ENCODE results near the gene APEX1. TPM values are rescaled to one million over a fixed set of nuclear protein-coding genes. Genes with fewer than 3 reads are reported as not detected.

The APEX1 gene
- polyA plus RNA-seq, 1 of the 3 experiments (the other 2 are of a cell fraction): 279 TPM

GRCh38 chr14:20415782-20416206, 39.2 kb upstream of the APEX1 start:
- peak; percentile 50 for DNase-seq
- H3K36me3 ChIP-seq (replicated peaks in 1 of 2; ENCODE audit: control insufficient read depth in 1 of 2, insufficient read depth in 2 of 2, low read length in 1 of 2): no peaks in the 10 kb centered on the region
- H3K27ac ChIP-seq (ENCODE audit: low read depth in 2 of 2, low read length in 1 of 2): no peak overlapping the region
- H3K9me2 ChIP-seq: no peaks in the 10 kb centered on the region
- no peaks in the 10 kb centered on the region for H3K27me3 ChIP-seq (ENCODE audit: insufficient read depth)
- no peaks in the 10 kb centered on the region for H3K9me3 ChIP-seq
- peak; percentile 42 for TF ChIP-seq SMC3 (IDR thresholded peaks at IDR 0.05; ENCODE audit: low read depth, low read length)
- peak; percentile 65 for TF ChIP-seq RAD21 (IDR thresholded peaks at IDR 0.05; ENCODE audit: low read length)
- TF ChIP-seq, protein P1, sequence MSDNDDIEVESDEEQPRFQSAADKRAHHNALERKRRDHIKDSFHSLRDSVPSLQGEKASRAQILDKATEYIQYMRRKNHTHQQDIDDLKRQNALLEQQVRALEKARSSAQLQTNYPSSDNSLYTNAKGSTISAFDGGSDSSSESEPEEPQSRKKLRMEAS (IDR thresholded peaks at IDR 0.05; ENCODE audit: low read depth): no peak
- TF ChIP-seq, protein P2, sequence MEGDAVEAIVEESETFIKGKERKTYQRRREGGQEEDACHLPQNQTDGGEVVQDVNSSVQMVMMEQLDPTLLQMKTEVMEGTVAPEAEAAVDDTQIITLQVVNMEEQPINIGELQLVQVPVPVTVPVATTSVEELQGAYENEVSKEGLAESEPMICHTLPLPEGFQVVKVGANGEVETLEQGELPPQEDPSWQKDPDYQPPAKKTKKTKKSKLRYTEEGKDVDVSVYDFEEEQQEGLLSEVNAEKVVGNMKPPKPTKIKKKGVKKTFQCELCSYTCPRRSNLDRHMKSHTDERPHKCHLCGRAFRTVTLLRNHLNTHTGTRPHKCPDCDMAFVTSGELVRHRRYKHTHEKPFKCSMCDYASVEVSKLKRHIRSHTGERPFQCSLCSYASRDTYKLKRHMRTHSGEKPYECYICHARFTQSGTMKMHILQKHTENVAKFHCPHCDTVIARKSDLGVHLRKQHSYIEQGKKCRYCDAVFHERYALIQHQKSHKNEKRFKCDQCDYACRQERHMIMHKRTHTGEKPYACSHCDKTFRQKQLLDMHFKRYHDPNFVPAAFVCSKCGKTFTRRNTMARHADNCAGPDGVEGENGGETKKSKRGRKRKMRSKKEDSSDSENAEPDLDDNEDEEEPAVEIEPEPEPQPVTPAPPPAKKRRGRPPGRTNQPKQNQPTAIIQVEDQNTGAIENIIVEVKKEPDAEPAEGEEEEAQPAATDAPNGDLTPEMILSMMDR (IDR thresholded peaks at IDR 0.05): peak; percentile 76
- peaks cover 18% of the 10 kb centered on the region for H3F3A ChIP-seq (replicated peaks; ENCODE audit: insufficient read depth)
- ChIA-PET CTCF (interaction anchor here (0.6 to 3.3 kb wide), 28 partner anchors 9 to 194 kb away, joined by 3 to 19 read pairs (median 3); partner anchors contain the start of genes APEX1, KLHL33, OSGEP and PARP2), POLR2A (interaction anchor here (0.8 to 1.4 kb wide), 3 partner anchors 39 to 54 kb away, joined by 3 to 6 read pairs (median 3); partner anchors contain the start of genes APEX1 and OSGEP)
- H3K4me2 ChIP-seq: no peak overlapping the region
- H3K4me3 ChIP-seq (ENCODE audit: low read depth in 2 of 2, low read length in 1 of 2): no peak overlapping the region; a peak in 1 of 4 replicates
- H2AFZ ChIP-seq (ENCODE audit: low read depth): 0 out of 2 replicates have a peak overlapping the region, but pooled peaks have one; percentile 57
- H3K4me1 ChIP-seq (ENCODE audit: control insufficient read depth in 1 of 2, insufficient read depth in 2 of 2, low read depth in 1 of 2, low read length in 1 of 2): peaks cover 0 to 17% of the 10 kb centered on the region in 2 experiments; a peak in 2 of 4 replicates
- WGBS (ENCODE audit: low lambda C conversion rate): 53% methylated on average over 3 of the region's 3 CpGs
- no peak overlapping the region for H3K9ac ChIP-seq
- H4K20me1 ChIP-seq (ENCODE audit: insufficient read depth): no peaks in the 10 kb centered on the region
- H3K79me2 ChIP-seq (ENCODE audit: insufficient read depth): peaks cover 20% of the 10 kb centered on the region

DNA sequence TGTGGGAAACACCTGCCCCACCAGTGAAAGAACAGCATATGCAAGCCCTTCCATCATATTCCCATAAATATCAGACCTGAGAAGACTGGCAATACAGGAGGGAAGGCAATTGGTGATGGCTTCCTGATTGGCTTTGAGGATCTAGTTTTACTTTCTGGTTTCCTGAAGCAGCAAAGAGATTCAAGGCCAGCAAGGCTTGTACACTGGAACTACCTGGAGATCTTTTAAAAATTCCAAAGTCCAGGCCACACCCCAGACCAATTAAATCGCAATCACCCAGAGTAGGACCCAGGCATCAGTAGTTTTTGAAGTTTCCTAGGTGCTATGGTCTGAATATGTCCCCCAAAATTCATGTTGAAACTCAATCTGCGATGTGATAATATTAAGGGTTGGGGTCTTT, 38.8 kb upstream of the APEX1 start:
- Histone ChIP-seq H3K4me2 (no peak overlapping the region), H3K9me2 (no peaks in the 10 kb centered on the region), H4K20me1 (ENCODE audit: insufficient read depth) (no peaks in the 10 kb centered on the region), H3K4me3 (ENCODE audit: low read depth in 2 of 2, low read length in 1 of 2) (no peak overlapping the region), H3K79me2 (ENCODE audit: insufficient read depth) (peaks cover 16% of the 10 kb centered on the region), H3K27ac (ENCODE audit: low read depth in 2 of 2, low read length in 1 of 2) (no peak overlapping the region), H3F3A (replicated peaks; ENCODE audit: insufficient read depth) (peaks cover 18% of the 10 kb centered on the region), H3K4me1 (ENCODE audit: control insufficient read depth in 1 of 2, insufficient read depth in 2 of 2, low read depth in 1 of 2, low read length in 1 of 2) (peaks cover 0 to 17% of the 10 kb centered on the region in 2 experiments; a peak in 2 of 4 replicates), H2AFZ (ENCODE audit: low read depth) (0 out of 2 replicates have a peak overlapping the region, but pooled peaks have one; percentile 57), H3K9ac (no peak overlapping the region), H3K9me3 (no peaks in the 10 kb centered on the region), H3K36me3 (replicated peaks in 1 of 2; ENCODE audit: control insufficient read depth in 1 of 2, insufficient read depth in 2 of 2, low read length in 1 of 2) (no peaks in the 10 kb centered on the region), H3K27me3 (ENCODE audit: insufficient read depth) (no peaks in the 10 kb centered on the region; the same call in 1 of the 2 replicates)
- CTCF ChIA-PET: interaction anchor here (0.6 to 3.3 kb wide), 25 partner anchors 9 to 191 kb away, joined by 3 to 19 read pairs (median 3); partner anchors contain the start of genes APEX1, KLHL33, OSGEP and PARP2
- no peak for TF ChIP-seq RCOR1 (IDR thresholded peaks at IDR 0.05; ENCODE audit: low read length)
- TF ChIP-seq, protein P2 (IDR thresholded peaks at IDR 0.05): no peak
- no peak for TF ChIP-seq EP300 (IDR thresholded peaks at IDR 0.05; ENCODE audit: borderline replicate concordance in 1 of 2, low read depth in 1 of 2, low read length in 1 of 2)
- no peak for TF ChIP-seq FOXJ3 (CRISPR knock-in tag; IDR thresholded peaks at IDR 0.05)
- TF ChIP-seq CHD2 (IDR thresholded peaks at IDR 0.05; ENCODE audit: low read length, partially characterized antibody): no peak
- TF ChIP-seq, protein P1 (IDR thresholded peaks at IDR 0.05; ENCODE audit: low read depth): no peak
- no peak for TF ChIP-seq GATA2 (CRISPR knock-in tag; IDR thresholded peaks at IDR 0.05)
- no peak for TF ChIP-seq RFX5 (IDR thresholded peaks at IDR 0.05; ENCODE audit: low read length)
- no peak for TF ChIP-seq JUND (IDR thresholded peaks at IDR 0.05)
- TF ChIP-seq, protein P3, sequence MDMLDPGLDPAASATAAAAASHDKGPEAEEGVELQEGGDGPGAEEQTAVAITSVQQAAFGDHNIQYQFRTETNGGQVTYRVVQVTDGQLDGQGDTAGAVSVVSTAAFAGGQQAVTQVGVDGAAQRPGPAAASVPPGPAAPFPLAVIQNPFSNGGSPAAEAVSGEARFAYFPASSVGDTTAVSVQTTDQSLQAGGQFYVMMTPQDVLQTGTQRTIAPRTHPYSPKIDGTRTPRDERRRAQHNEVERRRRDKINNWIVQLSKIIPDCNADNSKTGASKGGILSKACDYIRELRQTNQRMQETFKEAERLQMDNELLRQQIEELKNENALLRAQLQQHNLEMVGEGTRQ (IDR thresholded peaks at IDR 0.05; ENCODE audit: borderline replicate concordance, low read depth, low read length): no peak
- TF ChIP-seq NFIC (IDR thresholded peaks at IDR 0.05; ENCODE audit: borderline replicate concordance): no peak
- TF ChIP-seq ELF1 (IDR thresholded peaks at IDR 0.05): no peak
- no peak for TF ChIP-seq TEAD4 (IDR thresholded peaks at IDR 0.05; ENCODE audit: borderline replicate concordance, insufficient read depth)
- no peak for TF ChIP-seq TCF12 (IDR thresholded peaks at IDR 0.05)
- TF ChIP-seq EZH2phosphoT487 (IDR thresholded peaks at IDR 0.05; ENCODE audit: borderline replicate concordance, low read depth): no peak
- no peak for TF ChIP-seq SIN3A (IDR thresholded peaks at IDR 0.05; ENCODE audit: borderline replicate concordance, low read depth, low read length)
- TF ChIP-seq, protein P4, sequence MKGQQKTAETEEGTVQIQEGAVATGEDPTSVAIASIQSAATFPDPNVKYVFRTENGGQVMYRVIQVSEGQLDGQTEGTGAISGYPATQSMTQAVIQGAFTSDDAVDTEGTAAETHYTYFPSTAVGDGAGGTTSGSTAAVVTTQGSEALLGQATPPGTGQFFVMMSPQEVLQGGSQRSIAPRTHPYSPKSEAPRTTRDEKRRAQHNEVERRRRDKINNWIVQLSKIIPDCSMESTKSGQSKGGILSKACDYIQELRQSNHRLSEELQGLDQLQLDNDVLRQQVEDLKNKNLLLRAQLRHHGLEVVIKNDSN (IDR thresholded peaks at IDR 0.05; ENCODE audit: borderline replicate concordance, low read depth): no peak
- no peak for TF ChIP-seq FOXM1 (IDR thresholded peaks at IDR 0.05; ENCODE audit: low read depth)
- no peak for TF ChIP-seq POLR2AphosphoS5 (IDR thresholded peaks at IDR 0.05; ENCODE audit: low read depth, low read length)
- no peak for TF ChIP-seq RXRA (IDR thresholded peaks at IDR 0.05; ENCODE audit: borderline replicate concordance, low read depth)
- 54% methylated on average over 2 of the region's 2 CpGs for WGBS (ENCODE audit: low lambda C conversion rate)
- no peak for DNase-seq
- POLR2A ChIA-PET: interaction anchor here (0.8 to 1.4 kb wide), 3 partner anchors 39 to 53 kb away, joined by 3 to 6 read pairs (median 3); partner anchors contain the start of genes APEX1 and OSGEP

Data from SK-N-SH (cell line).